Pancreas (tissue), 10 donors: Measurements from ENCODE around the gene KIF3C. TPM values are rescaled to one million over a fixed set of nuclear protein-coding genes. Genes with fewer than 3 reads are reported as not detected.
"Not testable (repeated sequence)": the region's sequence is repeated elsewhere in the genome, so short reads cannot be mapped to it uniquely, and the experiment has no call there.

Experiments used
- ATAC-seq, 4 donors: fragments of 200-7000 bp; cut with Tn5 transposase; one replicate each; pipeline versions ENCODE4 v1.8.0 to v1.9.1; 2020; ENCODE audit warnings: mild to moderate bottlenecking in 4 of 4, moderate library complexity in 4 of 4
- DNase-seq, 6 donors: peaks; one replicate each; pipeline ENCODE4 v3.0.0-alpha.2; 2020
- FAIRE-seq: peaks from 2 replicates; lab custom pipeline; 2012; peaks lifted over from hg19 to GRCh38; lab: Jason Lieb, UNC
- H3K27ac ChIP-seq, 4 donors: fragments of 200-600 bp; sonication (generic); 1 replicate in 3 of 4; 2 replicates in 1 of 4; pipeline versions ENCODE4 v1.5.0 to v1.8.0; 2020
- H3K27me3 ChIP-seq, 4 donors: fragments of 200-600 bp; one replicate each; pipeline ENCODE4 v1.8.0; 2021
- H3K36me3 ChIP-seq, 3 donors: fragments of 200-600 bp; sonication (generic) in 1 of 3; one replicate each; pipeline versions ENCODE4 v1.5.0 to v1.8.0; 2020 to 2021
- H3K4me1 ChIP-seq, 3 donors: fragments of 200-600 bp; one replicate each; pipeline ENCODE4 v1.8.0; 2021
- H3K4me3 ChIP-seq, 4 donors: fragments of 200-600 bp; sonication (generic) in 2 of 4; one replicate each; pipeline versions ENCODE4 v1.5.0 to v1.8.0; 2020 to 2021
- H3K9me3 ChIP-seq, 4 donors: fragments of 200-600 bp; one replicate each; pipeline ENCODE4 v1.8.0; 2021
- CTCF ChIP-seq, 4 donors: fragments of 200-600 bp; sonication (generic) in 3 of 4; IDR thresholded peaks; one replicate each; pipeline versions ENCODE4 v1.5.0 to v1.8.0; 2021; ENCODE audit warnings: antibody characterized with exemption in 4 of 4
- WGBS, 2 donors: extraction: QIAGEN DNeasy Blood & Tissue Kit; methylation state at CpG; one replicate each; pipeline ENCODE4 v1.1.7; 2013; 5-methylcytosine and 5-hydroxymethylcytosine counted together
- intact Hi-C, 3 donors: fragments of 100-400 bp; cut with DNase I; formaldehyde crosslinking; loops; one replicate each; pipeline versions ENCODE4 v1.11.1 to v1.14.2; 2022
- polyA plus RNA-seq, 2 donors: library from polyadenylated mRNA; stranded (reverse); fragments of 200-250 nt; gene quantifications; one replicate each; pipeline ENCODE4 v1.2.3, GENCODE V29; 2013
- total RNA-seq, 6 donors: library from RNA; stranded (reverse); fragmentation: NEBNext Ultra II Directional in 4 of 6; extraction: Animal tissue kit (Norgen Biotek cat#: 25700) in 4 of 6; gene quantifications; one replicate each; pipeline versions ENCODE4 v1.2.1 to v1.2.4, GENCODE V29; 2021 to 2023
- donor health status: healthy with polysubstance abuse.
- donor health status: DM: no; HTN: no; CAD: no; lungs with moderate emphysema.
- donor health status: DM: no; HTN: no; CAD: no.
- donor health status: control.
- donor health status: control.
- donor health status: Bipolar disorder and iron deficiency.
- donor health status: DM: yes; HTN: yes; CAD: no.
- donor health status: DM: no; HTN: no; CAD: no.
- donor health status: DM: no; HTN: no; CAD: no.
- donor health status: DM: yes; HTN: yes; CAD: no.

KIF3C gene
- total and polyA plus RNA-seq, 8 donors, result 0.38 to 8.2 (median 2.0) TPM

GRCh38 chr2:25912851-25913695, 69.2 kb downstream of the KIF3C start:
- intact Hi-C loops, result no loop called here
- H3K27ac ChIP-seq, result no peak overlapping the region
- no peak for TF ChIP-seq CTCF (IDR thresholded peaks at IDR 0.05)
- 23 to 27% methylated on average over 10 of the region's 10 CpGs for WGBS, 2 donors
- no peak for FAIRE-seq
- no peak for ATAC-seq
- no peaks in the 10 kb centered on the region for H3K27me3 ChIP-seq
- DNase-seq, result no peak
- no peaks in the 10 kb centered on the region for H3K4me1 ChIP-seq
- H3K9me3 ChIP-seq, result no peaks in the 10 kb centered on the region
- H3K36me3 ChIP-seq, result no peaks in the 10 kb centered on the region
- no peak overlapping the region for H3K4me3 ChIP-seq

- intact Hi-C loops, FAIRE-seq, H3K4me1 ChIP-seq, H3K27ac ChIP-seq, H3K36me3 ChIP-seq, H3K27me3 ChIP-seq, H3K9me3 ChIP-seq, ATAC-seq, H3K4me3 ChIP-seq, DNase-seq: not testable (repeated sequence)
- 70 to 73% methylated on average over 5 of the region's 5 CpGs for WGBS, 2 donors
Observed at GRCh38 chr2:25909574-25909973, 72.7 kb downstream of the KIF3C start.

- FAIRE-seq (no peak), DNase-seq (no peak), ATAC-seq (no peak)
- Histone ChIP-seq H3K27me3 (no peaks in the 10 kb centered on the region), H3K27ac (no peak overlapping the region), H3K4me1 (no peaks in the 10 kb centered on the region), H3K36me3 (no peaks in the 10 kb centered on the region), H3K9me3 (no peaks in the 10 kb centered on the region), H3K4me3 (no peak overlapping the region)
- intact Hi-C loops, result no loop called here
- no peak for TF ChIP-seq CTCF (IDR thresholded peaks at IDR 0.05)
- WGBS, 2 donors, result 84 to 90% methylated on average over 2 of the region's 2 CpGs
Observed at GRCh38 chr2:25905126-25905525, 77.2 kb downstream of the KIF3C start.

- intact Hi-C loops, result no loop called here
Observed at GRCh38 chr2:25903216-25903776, 79.0 kb downstream of the KIF3C start.

More at GRCh38 chr2:25903216-25903776, 79.0 kb downstream of the KIF3C start:
- FAIRE-seq, result no peak
- ATAC-seq, result no peak
- Histone ChIP-seq H3K4me3 (no peak overlapping the region), H3K36me3 (no peaks in the 10 kb centered on the region), H3K9me3 (no peaks in the 10 kb centered on the region), H3K27ac (no peak overlapping the region), H3K27me3 (no peaks in the 10 kb centered on the region), H3K4me1 (no peaks in the 10 kb centered on the region)
- no peak for DNase-seq
- TF ChIP-seq CTCF (IDR thresholded peaks at IDR 0.05), result no peak
- 63 to 64% methylated on average over 5 of the region's 5 CpGs for WGBS, 2 donors
